Adrenal gland (tissue), 12 donors: Measurements from ENCODE around the gene DHPS. TPM values are rescaled to one million over a fixed set of nuclear protein-coding genes. Genes with fewer than 3 reads are reported as not detected.

Source experiments
- DNase-seq, 7 donors: peaks; one replicate each; pipeline ENCODE4 v3.0.0-alpha.2; 2019 to 2020
- H3K27ac ChIP-seq, 5 donors: fragments of 200-600 bp; sonication (generic) in 4 of 5; 1 replicate in 3 of 5; 2 replicates in 2 of 5; pipeline versions ENCODE4 v1.5.1 to v1.8.0; 2016 to 2020; ENCODE audit warnings: mild to moderate bottlenecking in 1 of 5
- H3K27me3 ChIP-seq: fragments of 200-600 bp; 2 replicates; pipeline ENCODE4 v1.8.0; 2021
- H3K36me3 ChIP-seq, 2 donors: fragments of 200-600 bp; replicated peaks in 1 of 2; 1 replicate in 1 of 2; 2 replicates in 1 of 2; pipeline versions ENCODE4 v1.5.1 to v1.8.0; 2018 to 2022
- H3K4me1 ChIP-seq, 2 donors: fragments of 200-600 bp; replicated peaks in 1 of 2; 1 replicate in 1 of 2; 2 replicates in 1 of 2; pipeline versions ENCODE4 v1.5.1 to v1.8.0; 2018 to 2021
- H3K4me3 ChIP-seq, 4 donors: fragments of 200-600 bp; sonication (generic) in 3 of 4; one replicate each; pipeline ENCODE4 v1.5.1; 2016 to 2018
- H3K9me3 ChIP-seq, 3 donors: fragments of 200-600 bp; sonication (generic) in 1 of 3; replicated peaks in 1 of 3; 1 replicate in 2 of 3; 2 replicates in 1 of 3; pipeline versions ENCODE4 v1.5.1 to v1.8.0; 2016 to 2021
- CTCF ChIP-seq, 6 experiments: fragments of 450-650 bp in 4 of 6; fragments of 200-600 bp in 2 of 6; sonication (generic) in 1 of 6; IDR thresholded peaks; 1 replicate in 5 of 6; 2 replicates in 1 of 6; pipeline versions ENCODE4 v1.5.1 to v1.8.0; 2016 to 2021; ENCODE audit warnings: antibody characterized with exemption in 6 of 6, mild to moderate bottlenecking in 2 of 6, moderate library complexity in 1 of 6
- POLR2A ChIP-seq, 2 donors: fragments of 450-650 bp; IDR thresholded peaks; one replicate each; pipeline ENCODE4 v1.6.1; 2017; ENCODE audit warnings: antibody characterized with exemption in 2 of 2, mild to moderate bottlenecking in 2 of 2, moderate library complexity in 1 of 2
- WGBS, 4 donors: extraction: QIAGEN DNeasy Blood & Tissue Kit in 2 of 4; methylation state at CpG; one replicate each; pipeline versions ENCODE4 v1.1.5 to v1.1.7; 2013 to 2017; 5-methylcytosine and 5-hydroxymethylcytosine counted together
- intact Hi-C, 2 donors: fragments of 100-400 bp; cut with DNase I; formaldehyde crosslinking; loops; one replicate each; pipeline versions ENCODE4 v1.14.1 to v1.15.0; 2022 to 2023
- polyA plus RNA-seq, 3 donors: library from polyadenylated mRNA; stranded (reverse); fragments of 200-250 nt in 2 of 3; fragments of 350-450 nt in 1 of 3; fragmentation: Illumina TruSeq in 1 of 3; extraction: RNeasy Lipid Tissue Mini Kit (QIAGEN cat#74804) in 1 of 3; gene quantifications; one replicate each; pipeline ENCODE4 v1.2.3, GENCODE V29; 2013 to 2014
- total RNA-seq, 9 donors: library from RNA; depleted of rRNA in 4 of 9; stranded (reverse); fragments of >200 nt in 4 of 9; fragments of 120-200 nt in 1 of 9; fragmentation: NEBNext Ultra II Directional in 1 of 9; extraction: Animal tissue kit (Norgen Biotek cat#: 25700) in 1 of 9; gene quantifications; one replicate each; pipeline versions ENCODE4 v1.1.0 to v1.2.4, GENCODE V29; 2013 to 2023
- donor health status: healthy with polysubstance abuse.
- donor health status: Bipolar disorder and iron deficiency.
- donor health status: DM: yes; HTN: yes; CAD: no.
- donor health status: DM: no; HTN: no; CAD: no.
- donor health status: DM: no; HTN: no; CAD: no.
- donor health status: DM: yes; HTN: yes; CAD: no.

DHPS gene
- total and polyA plus RNA-seq, 12 donors: 64.5 to 197 (median 124) TPM

- intact Hi-C loops: no loop called here
- TF ChIP-seq POLR2A (IDR thresholded peaks at IDR 0.05): no peak
- no peak for TF ChIP-seq CTCF (IDR thresholded peaks at IDR 0.05)
- peaks cover 0 to 4% of the 10 kb centered on the region in 2 donors for H3K4me1 ChIP-seq
- no peaks in the 10 kb centered on the region for H3K27me3 ChIP-seq
- no peak overlapping the region for H3K27ac ChIP-seq
- no peak overlapping the region for H3K4me3 ChIP-seq
- no peaks in the 10 kb centered on the region for H3K9me3 ChIP-seq
- DNase-seq: no peak
- 71 to 77% (median 74%) methylated on average over 13 of the region's 13 CpGs for WGBS, 4 donors
- no peaks in the 10 kb centered on the region for H3K36me3 ChIP-seq
These were observed 40.2 kb downstream of the DHPS start for GRCh38 chr19:12641456-12641855.

- intact Hi-C loops: no loop called here
- H3K9me3 ChIP-seq: no peaks in the 10 kb centered on the region
- H3K4me1 ChIP-seq: peaks cover 0 to 4% of the 10 kb centered on the region in 2 donors
- H3K27me3 ChIP-seq: no peaks in the 10 kb centered on the region
- no peak overlapping the region for H3K27ac ChIP-seq
- H3K36me3 ChIP-seq: no peaks in the 10 kb centered on the region
- no peak for TF ChIP-seq POLR2A (IDR thresholded peaks at IDR 0.05)
- TF ChIP-seq CTCF (IDR thresholded peaks at IDR 0.05): peak; percentile 53 to 75 (median 62)
- DNase-seq: peak; percentile 79 to 93 (median 85)
- 10 to 70% (median 15%) methylated on average over 2 to 39 of the region's 39 CpGs for WGBS, 4 donors
- H3K4me3 ChIP-seq: peak overlapping the region in 1 of 4 donors; percentile 5
These were observed 41.6 kb downstream of the DHPS start for GRCh38 chr19:12639901-12640613.

GRCh38 chr19:12638611-12639182 is 43.0 kb downstream of the DHPS start:
- Histone ChIP-seq H3K4me1 (peaks cover 0 to 4% of the 10 kb centered on the region in 2 donors), H3K36me3 (no peaks in the 10 kb centered on the region), H3K27me3 (no peaks in the 10 kb centered on the region), H3K4me3 (no peak overlapping the region), H3K27ac (no peak overlapping the region), H3K9me3 (no peaks in the 10 kb centered on the region)
- intact Hi-C loops: no loop called here
- TF ChIP-seq POLR2A (IDR thresholded peaks at IDR 0.05) (no peak), CTCF (IDR thresholded peaks at IDR 0.05) (no peak)
- no peak for DNase-seq
- WGBS, 4 donors: 91 to 95% (median 94%) methylated on average over 21 to 22 of the region's 22 CpGs

GRCh38 chr19:12636631-12637030 is 45.0 kb downstream of the DHPS start:
- DNase-seq: no peak
- intact Hi-C loops: no loop called here
- no peaks in the 10 kb centered on the region for H3K27me3 ChIP-seq
- no peak overlapping the region for H3K27ac ChIP-seq
- peaks cover 0 to 4% of the 10 kb centered on the region in 2 donors for H3K4me1 ChIP-seq
- TF ChIP-seq CTCF (IDR thresholded peaks at IDR 0.05) (no peak), POLR2A (IDR thresholded peaks at IDR 0.05) (no peak)
- no peaks in the 10 kb centered on the region for H3K36me3 ChIP-seq
- 84 to 87% (median 86%) methylated on average over 13 of the region's 13 CpGs for WGBS, 4 donors
- no peaks in the 10 kb centered on the region for H3K9me3 ChIP-seq
- no peak overlapping the region for H3K4me3 ChIP-seq
